Stimulated activated CD4-positive, alpha-beta T cell treated with anti-CD3 and anti-CD28 coated beads, Interleukin-15, amount 100 ng/mL, for 24 hours (primary cell): ENCODE data around the gene ROM1.
"Not testable (repeated sequence)": the region's sequence is repeated elsewhere in the genome, so short reads cannot be mapped to it uniquely, and the experiment has no call there.

ENCODE experiments used
- DNase-seq: peaks from one replicate; pipeline ENCODE4 v3.0.0-alpha.2; 2020

ROM1 gene

DNA sequence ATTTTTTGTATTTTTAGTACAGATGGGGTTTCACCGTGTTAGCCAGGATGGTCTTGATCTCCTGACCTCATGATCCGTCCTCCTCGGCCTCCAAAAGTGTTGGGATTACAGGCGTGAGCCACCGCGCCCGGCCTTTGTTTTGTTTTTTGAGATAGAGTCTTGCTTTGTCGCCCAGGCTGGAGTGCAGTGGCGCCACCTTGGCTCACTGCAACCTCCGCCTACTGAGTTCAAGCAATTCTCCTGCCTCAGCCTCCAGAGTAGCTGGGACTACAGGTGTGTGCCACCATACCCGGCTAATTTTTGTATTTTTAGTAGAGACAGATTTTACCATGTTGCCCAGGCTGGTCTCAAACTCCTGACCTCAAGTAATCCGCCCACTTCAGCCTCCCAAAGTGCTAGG is 37.2 kb downstream of the ROM1 start:
- DNase-seq: not testable (repeated sequence)

DNA sequence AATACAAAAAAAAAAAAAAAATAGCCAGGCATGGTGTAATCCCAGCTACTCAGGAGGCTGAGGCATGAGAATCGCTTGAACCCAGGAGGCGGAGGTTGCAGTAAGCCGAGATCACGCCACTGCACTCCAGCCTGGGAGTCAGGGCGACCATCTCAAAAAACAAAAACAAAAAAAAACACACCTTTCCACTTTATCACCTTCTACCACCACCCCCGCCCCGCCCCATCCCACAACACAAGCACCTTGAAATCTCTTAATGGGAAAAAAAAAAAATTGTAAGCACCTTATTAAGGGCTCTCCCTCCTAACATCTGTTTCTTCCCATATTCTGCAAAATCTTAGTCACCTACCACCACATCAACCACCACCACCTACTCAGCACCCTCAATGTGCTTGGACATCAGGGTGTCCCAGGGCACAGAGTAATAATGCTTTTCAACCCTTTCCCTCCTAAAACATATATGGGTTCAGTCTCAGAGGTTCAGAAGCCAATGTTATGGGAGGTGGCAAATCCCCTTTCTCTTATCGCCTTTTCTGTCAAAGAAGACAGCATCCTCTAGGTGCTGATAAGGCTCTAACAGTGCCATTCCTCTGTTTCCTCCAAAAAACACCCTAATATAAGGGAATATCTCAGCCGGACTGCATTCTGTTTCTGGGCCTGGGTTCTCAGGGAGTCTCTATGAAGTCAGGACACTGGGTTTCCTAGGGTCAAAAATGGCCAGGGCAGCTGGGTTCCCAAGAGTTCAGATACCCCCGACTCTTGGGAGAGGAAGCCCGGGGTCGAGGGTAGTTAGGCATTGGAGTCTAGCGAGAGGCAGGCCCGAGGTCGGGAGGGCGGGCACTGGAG is 39.3 kb downstream of the ROM1 start:
- peak; percentile 32 for DNase-seq

DNA sequence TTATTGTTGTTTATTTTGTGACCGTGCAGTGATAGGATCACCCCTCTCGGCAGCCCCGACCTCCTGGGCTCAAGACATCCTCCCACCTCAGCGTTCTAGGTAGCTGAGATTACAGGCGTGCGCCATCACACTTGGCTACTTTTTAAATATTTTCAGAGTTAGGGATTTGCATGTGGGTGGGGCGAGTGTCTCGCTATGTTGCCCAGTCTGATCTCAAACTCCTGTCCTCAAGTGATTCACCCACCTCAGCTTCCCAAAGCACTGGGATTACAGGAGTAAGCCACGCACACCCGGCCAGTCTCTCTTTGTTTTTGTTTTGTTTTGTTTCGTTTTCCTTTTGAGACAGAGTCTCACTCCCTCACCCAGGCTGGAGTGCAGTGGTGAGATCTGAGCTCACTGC is 41.2 kb downstream of the ROM1 start:
- no peak for DNase-seq

DNA sequence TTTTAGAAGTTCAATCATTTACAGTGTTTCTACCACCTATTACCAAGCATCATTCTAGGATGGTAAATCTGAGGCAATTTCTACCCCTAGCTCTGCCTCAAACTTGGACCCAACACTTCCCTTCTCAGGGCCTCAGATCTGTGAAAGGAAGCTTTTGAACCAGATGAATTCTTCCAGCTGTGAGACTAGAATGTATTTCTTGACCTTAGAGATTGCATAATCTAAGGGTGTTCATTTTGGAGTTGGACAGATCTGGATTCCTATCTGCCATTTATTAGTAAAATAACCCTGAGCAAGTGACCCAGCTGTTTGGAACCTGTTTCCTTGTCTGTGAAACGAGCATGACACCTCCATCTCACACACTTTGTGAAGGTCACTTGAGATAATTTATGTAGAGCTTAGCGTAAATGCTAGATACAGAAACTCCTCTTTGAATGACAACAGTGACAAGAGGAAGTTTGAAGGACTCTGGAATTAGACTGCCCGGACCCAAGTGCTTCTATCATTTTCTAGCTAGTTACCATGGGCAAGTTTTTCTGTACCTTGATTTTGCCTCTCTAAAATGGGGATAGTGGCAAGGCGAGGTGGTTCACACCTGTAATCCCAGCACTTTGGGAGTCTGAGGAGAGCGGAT is 43.9 kb downstream of the ROM1 start:
- DNase-seq: no peak

DNA sequence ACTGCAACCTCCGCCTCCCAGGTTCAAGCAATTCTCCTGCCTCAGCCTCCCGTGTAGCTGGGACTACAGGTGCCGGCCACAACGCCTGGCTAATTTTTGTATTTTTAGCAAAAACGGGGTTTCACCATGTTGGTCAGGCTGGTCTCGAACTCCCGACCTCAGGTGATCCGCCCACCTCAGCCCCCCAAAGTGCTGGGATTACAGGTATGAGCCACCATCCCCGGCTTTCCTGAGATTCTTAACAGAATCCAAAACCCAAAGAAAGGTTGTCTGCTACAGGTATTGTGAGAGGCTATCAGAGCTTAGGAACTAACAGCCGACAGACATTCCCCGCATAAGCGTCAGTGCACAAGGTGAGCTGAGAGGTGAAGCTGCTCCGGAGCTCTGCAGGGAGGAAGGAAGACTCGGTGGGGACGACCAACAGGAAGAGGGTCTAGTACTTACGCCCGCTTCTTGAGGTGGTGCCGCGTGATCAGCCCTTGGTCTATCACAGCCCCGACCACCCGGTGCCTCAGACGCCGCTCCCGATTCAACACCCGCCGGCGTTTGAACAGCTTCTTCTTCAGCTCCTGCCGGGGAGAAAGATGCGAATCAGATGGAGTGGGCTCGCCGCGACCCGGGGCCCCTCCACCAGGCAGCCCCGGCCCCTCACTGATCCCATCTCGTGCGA is 51.5 kb downstream of the ROM1 start:
- DNase-seq: peak; percentile 68
